Esophagus squamous epithelium (tissue), 4 donors: Measurements from ENCODE around the gene PTK6.

ENCODE experiments used
- POLR2A ChIP-seq, 4 donors: fragments of 450-650 bp; IDR thresholded peaks; one replicate each; pipeline ENCODE4 v1.6.1; 2017; ENCODE audit warnings: antibody characterized with exemption in 4 of 4, mild to moderate bottlenecking in 4 of 4, moderate library complexity in 3 of 4
- TF ChIP-seq, protein P1 (sequence below), 6 experiments: fragments of 450-650 bp in 4 of 6; fragments of 200-600 bp in 2 of 6; sonication (generic) in 2 of 6; IDR thresholded peaks; one replicate each; pipeline ENCODE4 v1.5.1; 2016 to 2019; ENCODE audit warnings: antibody characterized with exemption in 6 of 6, mild to moderate bottlenecking in 4 of 6, moderate library complexity in 4 of 6

DNA sequence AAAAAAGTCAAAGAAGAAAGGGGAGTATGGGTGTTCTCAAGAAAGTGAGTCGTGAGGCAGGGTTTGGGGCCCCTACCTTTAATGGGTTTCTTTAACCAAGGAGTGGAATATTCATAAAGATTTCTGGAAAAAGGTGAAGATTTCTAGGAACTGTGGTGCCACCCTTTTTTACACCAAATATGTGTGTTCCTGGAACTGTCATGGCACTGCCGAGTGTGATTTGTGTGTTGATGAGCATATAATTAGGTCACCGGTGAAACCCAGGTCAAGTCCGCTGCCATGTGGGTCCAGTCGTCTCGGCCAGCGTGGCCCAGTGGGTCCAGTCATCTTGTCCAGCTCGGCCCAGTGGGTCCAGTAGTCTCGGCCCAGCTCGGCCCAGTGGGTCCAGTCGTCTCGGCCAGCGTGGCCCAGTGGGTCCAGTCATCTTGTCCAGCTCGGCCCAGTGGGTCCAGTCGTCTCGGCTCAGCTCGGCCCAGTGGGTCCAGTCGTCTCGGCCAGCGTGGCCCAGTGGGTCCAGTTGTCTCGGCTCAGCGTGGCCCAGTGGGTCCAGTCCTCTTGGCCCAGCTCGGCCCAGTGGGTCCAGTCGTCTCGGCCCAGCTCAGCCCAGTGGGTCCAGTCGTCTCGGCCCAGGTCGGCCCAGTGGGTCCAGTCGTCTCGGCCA, 30.0 kb downstream of the PTK6 start:
- TF ChIP-seq, protein P1, sequence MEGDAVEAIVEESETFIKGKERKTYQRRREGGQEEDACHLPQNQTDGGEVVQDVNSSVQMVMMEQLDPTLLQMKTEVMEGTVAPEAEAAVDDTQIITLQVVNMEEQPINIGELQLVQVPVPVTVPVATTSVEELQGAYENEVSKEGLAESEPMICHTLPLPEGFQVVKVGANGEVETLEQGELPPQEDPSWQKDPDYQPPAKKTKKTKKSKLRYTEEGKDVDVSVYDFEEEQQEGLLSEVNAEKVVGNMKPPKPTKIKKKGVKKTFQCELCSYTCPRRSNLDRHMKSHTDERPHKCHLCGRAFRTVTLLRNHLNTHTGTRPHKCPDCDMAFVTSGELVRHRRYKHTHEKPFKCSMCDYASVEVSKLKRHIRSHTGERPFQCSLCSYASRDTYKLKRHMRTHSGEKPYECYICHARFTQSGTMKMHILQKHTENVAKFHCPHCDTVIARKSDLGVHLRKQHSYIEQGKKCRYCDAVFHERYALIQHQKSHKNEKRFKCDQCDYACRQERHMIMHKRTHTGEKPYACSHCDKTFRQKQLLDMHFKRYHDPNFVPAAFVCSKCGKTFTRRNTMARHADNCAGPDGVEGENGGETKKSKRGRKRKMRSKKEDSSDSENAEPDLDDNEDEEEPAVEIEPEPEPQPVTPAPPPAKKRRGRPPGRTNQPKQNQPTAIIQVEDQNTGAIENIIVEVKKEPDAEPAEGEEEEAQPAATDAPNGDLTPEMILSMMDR (IDR thresholded peaks at IDR 0.05) = no peak
- no peak for TF ChIP-seq POLR2A (IDR thresholded peaks at IDR 0.05)
